ENCODE data around the gene IGF1. TPM values are rescaled to one million over a fixed set of nuclear protein-coding genes. Genes with fewer than 3 reads are reported as not detected.

IGF1 gene
- total RNA-seq, 2 experiments from 2014 or later, result not detected

GRCh38 chr12:102510031-102510430, 29.7 kb upstream of the IGF1 start:
- ChIA-PET CTCF (no interaction called here), POLR2A (no interaction called here)
- no peak overlapping the region for H3K4me3 Mint-ChIP-seq
- H3K27me3 Mint-ChIP-seq, result no peaks in the 10 kb centered on the region
- no peak overlapping the region for H3K27ac Mint-ChIP-seq
- no peaks in the 10 kb centered on the region for H3K36me3 Mint-ChIP-seq
- no peaks in the 10 kb centered on the region for H3K4me1 Mint-ChIP-seq (ENCODE audit: low read depth)
- DNase-seq, result no peak
- H3K9me3 Mint-ChIP-seq, result no peaks in the 10 kb centered on the region
- intact Hi-C loops (cut with micrococcal nuclease), result no loop called here

GRCh38 chr12:102509123-102509626, 28.8 kb upstream of the IGF1 start:
- no peaks in the 10 kb centered on the region for H3K36me3 Mint-ChIP-seq
- DNase-seq, result no peak
- CTCF ChIA-PET, result no interaction called here
- no peak overlapping the region for H3K27ac Mint-ChIP-seq
- intact Hi-C loops (cut with micrococcal nuclease), result no loop called here
- H3K4me3 Mint-ChIP-seq, result no peak overlapping the region
- no peaks in the 10 kb centered on the region for H3K9me3 Mint-ChIP-seq
- H3K27me3 Mint-ChIP-seq, result no peaks in the 10 kb centered on the region
- POLR2A ChIA-PET, result no interaction called here
- H3K4me1 Mint-ChIP-seq (ENCODE audit: low read depth), result no peaks in the 10 kb centered on the region

GRCh38 chr12:102508052-102508451, 27.7 kb upstream of the IGF1 start:
- H3K27me3 Mint-ChIP-seq, result no peaks in the 10 kb centered on the region
- no peak overlapping the region for H3K4me3 Mint-ChIP-seq
- no peaks in the 10 kb centered on the region for H3K9me3 Mint-ChIP-seq
- intact Hi-C loops (cut with micrococcal nuclease), result no loop called here
- H3K36me3 Mint-ChIP-seq, result no peaks in the 10 kb centered on the region
- no peaks in the 10 kb centered on the region for H3K4me1 Mint-ChIP-seq (ENCODE audit: low read depth)
- no peak for DNase-seq
- ChIA-PET CTCF (no interaction called here), POLR2A (no interaction called here)
- H3K27ac Mint-ChIP-seq, result no peak overlapping the region

- H3K4me3 Mint-ChIP-seq, result no peak overlapping the region
- no peaks in the 10 kb centered on the region for H3K27me3 Mint-ChIP-seq
- CTCF ChIA-PET, result no interaction called here
- no peak for DNase-seq
- no peaks in the 10 kb centered on the region for H3K4me1 Mint-ChIP-seq (ENCODE audit: low read depth)
- intact Hi-C loops (cut with micrococcal nuclease), result no loop called here
- H3K36me3 Mint-ChIP-seq, result no peaks in the 10 kb centered on the region
- H3K9me3 Mint-ChIP-seq, result no peaks in the 10 kb centered on the region
- POLR2A ChIA-PET, result no interaction called here
- H3K27ac Mint-ChIP-seq, result no peak overlapping the region
Measured at GRCh38 chr12:102507301-102507700, 26.9 kb upstream of the IGF1 start.

- H3K36me3 Mint-ChIP-seq, result no peaks in the 10 kb centered on the region
- POLR2A ChIA-PET, result no interaction called here
- intact Hi-C loops (cut with micrococcal nuclease), result no loop called here
- H3K4me1 Mint-ChIP-seq (ENCODE audit: low read depth), result no peaks in the 10 kb centered on the region
- CTCF ChIA-PET, result no interaction called here
- no peaks in the 10 kb centered on the region for H3K9me3 Mint-ChIP-seq
- no peak for DNase-seq
- no peak overlapping the region for H3K27ac Mint-ChIP-seq
- H3K4me3 Mint-ChIP-seq, result no peak overlapping the region
- H3K27me3 Mint-ChIP-seq, result peaks cover 2% of the 10 kb centered on the region
Measured at GRCh38 chr12:102504871-102505270, 24.5 kb upstream of the IGF1 start.

- ChIA-PET POLR2A (no interaction called here), CTCF (interaction anchor here (0.9 kb wide), 1 partner anchor 39 kb away, joined by 5 read pairs; no protein-coding TSS in a partner anchor)
- no peaks in the 10 kb centered on the region for H3K36me3 Mint-ChIP-seq
- H3K9me3 Mint-ChIP-seq, result no peaks in the 10 kb centered on the region
- H3K4me3 Mint-ChIP-seq, result no peak overlapping the region
- no peaks in the 10 kb centered on the region for H3K4me1 Mint-ChIP-seq (ENCODE audit: low read depth)
- no peak overlapping the region for H3K27ac Mint-ChIP-seq
- intact Hi-C loops (cut with micrococcal nuclease), result no loop called here
- DNase-seq, result no peak
- peaks cover 2% of the 10 kb centered on the region for H3K27me3 Mint-ChIP-seq
Measured at GRCh38 chr12:102504280-102504679, 23.9 kb upstream of the IGF1 start.

GRCh38 chr12:102503831-102504230, 23.5 kb upstream of the IGF1 start:
- H3K27me3 Mint-ChIP-seq, result peaks cover 2% of the 10 kb centered on the region
- H3K36me3 Mint-ChIP-seq, result no peaks in the 10 kb centered on the region
- no peaks in the 10 kb centered on the region for H3K9me3 Mint-ChIP-seq
- no peaks in the 10 kb centered on the region for H3K4me1 Mint-ChIP-seq (ENCODE audit: low read depth)
- intact Hi-C loops (cut with micrococcal nuclease), result no loop called here
- H3K27ac Mint-ChIP-seq, result no peak overlapping the region
- no peak for DNase-seq
- no peak overlapping the region for H3K4me3 Mint-ChIP-seq
- POLR2A ChIA-PET, result no interaction called here
- CTCF ChIA-PET, result interaction anchor here (0.9 kb wide), 1 partner anchor 40 kb away, joined by 5 read pairs; no protein-coding TSS in a partner anchor

- intact Hi-C loops (cut with micrococcal nuclease), result no loop called here
- peaks cover 2% of the 10 kb centered on the region for H3K27me3 Mint-ChIP-seq
- DNase-seq, result no peak
- no peak overlapping the region for H3K4me3 Mint-ChIP-seq
- POLR2A ChIA-PET, result no interaction called here
- no peak overlapping the region for H3K27ac Mint-ChIP-seq
- H3K9me3 Mint-ChIP-seq, result no peaks in the 10 kb centered on the region
- no peaks in the 10 kb centered on the region for H3K4me1 Mint-ChIP-seq (ENCODE audit: low read depth)
- CTCF ChIA-PET, result interaction anchor here (0.9 kb wide), 1 partner anchor 40 kb away, joined by 5 read pairs; no protein-coding TSS in a partner anchor
- H3K36me3 Mint-ChIP-seq, result no peaks in the 10 kb centered on the region
Measured at GRCh38 chr12:102503056-102503681, 22.8 kb upstream of the IGF1 start.

- Mint-ChIP-seq H3K9me3 (no peaks in the 10 kb centered on the region), H3K27ac (no peak overlapping the region), H3K27me3 (peaks cover 2% of the 10 kb centered on the region), H3K4me3 (no peak overlapping the region), H3K36me3 (no peaks in the 10 kb centered on the region), H3K4me1 (ENCODE audit: low read depth) (no peaks in the 10 kb centered on the region)
- DNase-seq, result no peak
- CTCF ChIA-PET, result interaction anchor here (1.0 kb wide), 1 partner anchor 18 kb away, joined by 3 read pairs; no protein-coding TSS in a partner anchor
- POLR2A ChIA-PET, result no interaction called here
- intact Hi-C loops (cut with micrococcal nuclease), result no loop called here
Measured at GRCh38 chr12:102501773-102502172, 21.4 kb upstream of the IGF1 start.

GRCh38 chr12:102498471-102498870, 18.1 kb upstream of the IGF1 start:
- Mint-ChIP-seq H3K27me3 (peaks cover 5% of the 10 kb centered on the region), H3K9me3 (no peaks in the 10 kb centered on the region), H3K27ac (no peak overlapping the region), H3K36me3 (no peaks in the 10 kb centered on the region), H3K4me3 (no peak overlapping the region), H3K4me1 (ENCODE audit: low read depth) (no peaks in the 10 kb centered on the region)
- ChIA-PET CTCF (no interaction called here), POLR2A (no interaction called here)
- intact Hi-C loops (cut with micrococcal nuclease), result no loop called here
- no peak for DNase-seq

GRCh38 chr12:102497743-102498142, 17.4 kb upstream of the IGF1 start:
- Mint-ChIP-seq H3K4me1 (ENCODE audit: low read depth) (no peaks in the 10 kb centered on the region), H3K36me3 (no peaks in the 10 kb centered on the region), H3K9me3 (no peaks in the 10 kb centered on the region), H3K4me3 (no peak overlapping the region), H3K27me3 (peaks cover 5% of the 10 kb centered on the region), H3K27ac (no peak overlapping the region)
- ChIA-PET CTCF (no interaction called here), POLR2A (no interaction called here)
- intact Hi-C loops (cut with micrococcal nuclease), result no loop called here
- DNase-seq, result no peak

GRCh38 chr12:102496591-102496990, 16.2 kb upstream of the IGF1 start:
- Mint-ChIP-seq H3K9me3 (no peaks in the 10 kb centered on the region), H3K27me3 (peaks cover 5% of the 10 kb centered on the region), H3K36me3 (no peaks in the 10 kb centered on the region), H3K4me1 (ENCODE audit: low read depth) (no peaks in the 10 kb centered on the region), H3K4me3 (no peak overlapping the region), H3K27ac (no peak overlapping the region)
- no peak for DNase-seq
- ChIA-PET POLR2A (no interaction called here), CTCF (no interaction called here)
- intact Hi-C loops (cut with micrococcal nuclease), result no loop called here

- ChIA-PET POLR2A (no interaction called here), CTCF (no interaction called here)
- Mint-ChIP-seq H3K36me3 (no peaks in the 10 kb centered on the region), H3K9me3 (no peaks in the 10 kb centered on the region), H3K27ac (no peak overlapping the region), H3K4me1 (ENCODE audit: low read depth) (peaks cover 17% of the 10 kb centered on the region), H3K4me3 (no peak overlapping the region), H3K27me3 (peaks cover 1% of the 10 kb centered on the region)
- intact Hi-C loops (cut with micrococcal nuclease), result loop anchor here (10.0 kb wide), 2 partner anchors 392 to 1058 kb away; no protein-coding TSS in a partner anchor
- no peak for DNase-seq
Measured at GRCh38 chr12:102487226-102487625, 6.9 kb upstream of the IGF1 start.

Data from activated CD4-positive, alpha-beta memory T cell treated with anti-CD3 and anti-CD28 coated beads for 36 hours (primary cell).